ENCODE results near the gene CFAP46. TPM values are rescaled to one million over a fixed set of nuclear protein-coding genes. Genes with fewer than 3 reads are reported as not detected.
A peak's percentile ranks its signal among the peaks of the same experiment; 100 is the strongest.

CFAP46 gene
- total and polyA plus RNA-seq, 12 donors, result 0.36 to 1.9 (median 1.1) TPM

DNA sequence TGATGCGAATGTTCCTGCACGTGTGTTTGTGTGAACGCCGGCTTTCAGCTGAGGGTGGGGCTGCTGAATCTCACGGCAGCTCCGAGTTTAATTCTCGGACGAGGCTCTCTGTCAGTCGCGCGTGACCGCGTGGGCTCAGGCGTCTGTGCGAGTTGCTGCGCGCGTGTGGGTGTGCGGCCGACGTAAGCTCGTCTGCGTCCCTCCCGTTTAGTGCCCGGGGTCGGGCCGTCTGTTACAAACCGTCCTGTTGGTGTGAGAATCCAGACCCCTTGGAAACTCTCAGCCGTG lies 41.6 kb upstream of the CFAP46 start:
- 85 to 87% methylated on average over 29 of the region's 29 CpGs for WGBS, 2 donors
- peaks cover 0 to 42% (median 17%) of the 10 kb centered on the region in 7 donors for H3K27me3 ChIP-seq
- intact Hi-C loops (cut with DNase I), result no loop called here
- H3K27ac ChIP-seq, result no peak overlapping the region
- no peak overlapping the region for H3K4me3 ChIP-seq
- H3K9me3 ChIP-seq, result no peaks in the 10 kb centered on the region
- H3K4me1 ChIP-seq, result peaks cover 0 to 6% (median 0%) of the 10 kb centered on the region in 9 donors
- H3K36me3 ChIP-seq, result no peaks in the 10 kb centered on the region
- DNase-seq, result no peak
- no peak for ATAC-seq
- TF ChIP-seq, protein P1, sequence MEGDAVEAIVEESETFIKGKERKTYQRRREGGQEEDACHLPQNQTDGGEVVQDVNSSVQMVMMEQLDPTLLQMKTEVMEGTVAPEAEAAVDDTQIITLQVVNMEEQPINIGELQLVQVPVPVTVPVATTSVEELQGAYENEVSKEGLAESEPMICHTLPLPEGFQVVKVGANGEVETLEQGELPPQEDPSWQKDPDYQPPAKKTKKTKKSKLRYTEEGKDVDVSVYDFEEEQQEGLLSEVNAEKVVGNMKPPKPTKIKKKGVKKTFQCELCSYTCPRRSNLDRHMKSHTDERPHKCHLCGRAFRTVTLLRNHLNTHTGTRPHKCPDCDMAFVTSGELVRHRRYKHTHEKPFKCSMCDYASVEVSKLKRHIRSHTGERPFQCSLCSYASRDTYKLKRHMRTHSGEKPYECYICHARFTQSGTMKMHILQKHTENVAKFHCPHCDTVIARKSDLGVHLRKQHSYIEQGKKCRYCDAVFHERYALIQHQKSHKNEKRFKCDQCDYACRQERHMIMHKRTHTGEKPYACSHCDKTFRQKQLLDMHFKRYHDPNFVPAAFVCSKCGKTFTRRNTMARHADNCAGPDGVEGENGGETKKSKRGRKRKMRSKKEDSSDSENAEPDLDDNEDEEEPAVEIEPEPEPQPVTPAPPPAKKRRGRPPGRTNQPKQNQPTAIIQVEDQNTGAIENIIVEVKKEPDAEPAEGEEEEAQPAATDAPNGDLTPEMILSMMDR (IDR thresholded peaks at IDR 0.05), result no peak

DNA sequence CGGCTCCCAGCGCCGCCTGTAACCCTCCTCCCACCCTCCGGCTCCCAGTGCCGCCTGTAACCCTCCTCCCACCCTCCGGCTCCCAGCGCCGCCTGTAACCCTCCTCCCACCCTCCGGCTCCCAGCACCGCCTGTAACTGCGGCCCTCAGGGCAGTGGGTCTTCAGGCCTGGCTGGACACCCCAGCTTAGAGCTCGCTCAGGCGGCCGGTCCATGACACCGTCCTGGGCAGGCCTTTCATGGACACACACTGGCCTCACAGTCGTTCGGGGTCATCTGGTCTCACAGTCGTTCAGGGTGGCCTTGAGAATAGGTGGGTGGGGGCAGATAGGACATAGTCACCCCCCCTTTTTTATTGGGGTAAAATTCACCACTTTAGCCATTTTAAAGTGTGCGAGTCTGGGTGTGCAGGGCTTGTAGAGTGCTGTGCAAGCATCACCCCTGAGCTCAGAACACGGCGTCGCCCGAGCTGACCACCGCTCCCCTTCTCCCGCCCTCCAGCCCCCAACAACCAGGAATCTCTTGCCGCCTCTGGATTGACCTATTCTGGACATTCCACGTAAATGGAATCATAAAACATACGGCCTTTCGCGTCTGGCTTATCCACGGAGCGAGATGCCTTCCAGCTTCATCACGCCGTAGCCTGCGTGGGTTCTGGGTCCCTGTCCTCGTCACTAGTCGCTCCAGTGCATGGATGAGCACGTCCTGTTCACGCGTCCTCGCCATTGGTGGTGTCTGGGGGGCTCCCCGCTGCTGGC lies 41.1 kb upstream of the CFAP46 start:
- Histone ChIP-seq H3K9me3 (no peaks in the 10 kb centered on the region), H3K4me3 (no peak overlapping the region), H3K27me3 (peaks cover 0 to 47% (median 17%) of the 10 kb centered on the region in 7 donors), H3K4me1 (peaks cover 0 to 6% (median 0%) of the 10 kb centered on the region in 9 donors), H3K27ac (no peak overlapping the region), H3K36me3 (no peaks in the 10 kb centered on the region)
- TF ChIP-seq, protein P1 (IDR thresholded peaks at IDR 0.05), result no peak
- no peak for DNase-seq
- intact Hi-C loops (cut with DNase I), result no loop called here
- WGBS, 2 donors, result 83 to 92% methylated on average over 34 to 42 of the region's 42 CpGs
- ATAC-seq, result no peak

DNA sequence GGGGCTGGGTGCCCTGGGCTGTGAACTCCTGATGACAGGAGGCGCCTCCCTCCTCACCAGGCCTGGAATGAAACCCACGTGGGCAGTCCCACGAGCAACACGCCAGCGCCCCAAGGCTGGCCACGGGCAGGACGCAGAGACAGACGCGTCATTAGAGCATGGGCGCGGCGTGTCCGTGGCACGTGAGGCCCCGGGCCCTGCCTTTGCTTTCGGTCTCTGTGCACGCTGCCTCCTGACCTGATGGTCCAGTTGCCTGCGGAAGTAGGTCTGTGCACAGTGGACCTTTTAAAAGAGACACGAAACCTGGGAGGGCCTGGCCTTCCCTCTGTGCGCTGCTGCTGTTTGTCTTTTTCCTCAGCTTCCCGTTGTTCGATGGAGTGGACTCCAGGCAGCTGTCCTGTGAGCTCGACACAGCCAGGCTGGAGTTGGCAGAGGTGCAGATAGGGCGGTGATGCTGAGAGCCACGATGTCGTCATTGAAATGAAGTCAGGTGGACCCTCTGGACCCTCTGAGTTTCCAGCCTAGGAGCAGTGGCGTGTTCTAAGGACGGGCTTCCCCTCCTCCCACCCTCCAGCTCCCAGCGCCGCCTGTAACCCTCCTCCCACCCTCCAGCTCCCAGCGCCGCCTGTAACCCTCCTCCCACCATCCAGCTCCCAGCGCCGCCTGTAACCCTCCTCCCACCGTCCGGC lies 40.1 kb upstream of the CFAP46 start:
- peaks cover 0 to 3% (median 0%) of the 10 kb centered on the region in 9 donors for H3K4me1 ChIP-seq
- peaks cover 0 to 53% (median 17%) of the 10 kb centered on the region in 7 donors for H3K27me3 ChIP-seq
- WGBS, 2 donors, result 71 to 85% methylated on average over 32 to 34 of the region's 36 CpGs
- H3K36me3 ChIP-seq, result no peaks in the 10 kb centered on the region
- DNase-seq (no peak), ATAC-seq (peak in 4 of 8 donors; percentile 13 to 36 (median 24))
- H3K4me3 ChIP-seq, result no peak overlapping the region
- intact Hi-C loops (cut with DNase I), result no loop called here
- H3K27ac ChIP-seq, result no peak overlapping the region
- TF ChIP-seq, protein P1 (IDR thresholded peaks at IDR 0.05), result no peak
- H3K9me3 ChIP-seq, result no peaks in the 10 kb centered on the region

DNA sequence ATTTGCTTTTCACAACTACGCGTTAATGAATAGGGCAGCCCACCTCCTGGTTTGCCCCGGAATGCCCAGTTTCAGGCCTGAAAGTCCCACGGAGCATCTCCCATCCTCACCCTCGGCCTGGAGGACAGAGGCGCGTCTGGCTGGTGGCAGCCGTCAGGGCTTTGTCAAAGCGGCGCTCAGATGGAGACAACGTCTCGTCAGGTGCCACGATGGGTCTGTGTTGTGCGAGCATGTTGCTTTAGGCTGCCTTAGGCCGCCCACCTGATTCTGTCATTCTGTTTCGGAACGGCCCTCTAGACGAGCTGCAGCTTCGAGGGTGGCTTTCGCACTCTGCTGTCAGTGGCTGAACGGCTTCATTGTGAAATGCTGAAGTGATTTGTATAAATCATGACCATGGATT lies 39.4 kb upstream of the CFAP46 start:
- WGBS, 2 donors, result 83 to 86% methylated on average over 21 of the region's 21 CpGs
- no peak for ATAC-seq
- TF ChIP-seq, protein P1 (IDR thresholded peaks at IDR 0.05), result no peak
- Histone ChIP-seq H3K36me3 (no peaks in the 10 kb centered on the region), H3K27me3 (peaks cover 0 to 52% (median 16%) of the 10 kb centered on the region in 7 donors), H3K27ac (no peak overlapping the region), H3K4me1 (peaks cover 0 to 3% (median 0%) of the 10 kb centered on the region in 9 donors), H3K9me3 (no peaks in the 10 kb centered on the region), H3K4me3 (no peak overlapping the region)
- no peak for DNase-seq
- intact Hi-C loops (cut with DNase I), result no loop called here
